HG03342 (cell line): Measurements from ENCODE around the gene GDF2.

Source experiments
- ATAC-seq: cut with Tn5 transposase; IDR thresholded peaks from one replicate; pipeline ENCODE4 v1.9.1; 2021; ENCODE audit warnings: mild to moderate bottlenecking, moderate library complexity; ENCODE audit not compliant: unreplicated experiment

The GDF2 gene

DNA sequence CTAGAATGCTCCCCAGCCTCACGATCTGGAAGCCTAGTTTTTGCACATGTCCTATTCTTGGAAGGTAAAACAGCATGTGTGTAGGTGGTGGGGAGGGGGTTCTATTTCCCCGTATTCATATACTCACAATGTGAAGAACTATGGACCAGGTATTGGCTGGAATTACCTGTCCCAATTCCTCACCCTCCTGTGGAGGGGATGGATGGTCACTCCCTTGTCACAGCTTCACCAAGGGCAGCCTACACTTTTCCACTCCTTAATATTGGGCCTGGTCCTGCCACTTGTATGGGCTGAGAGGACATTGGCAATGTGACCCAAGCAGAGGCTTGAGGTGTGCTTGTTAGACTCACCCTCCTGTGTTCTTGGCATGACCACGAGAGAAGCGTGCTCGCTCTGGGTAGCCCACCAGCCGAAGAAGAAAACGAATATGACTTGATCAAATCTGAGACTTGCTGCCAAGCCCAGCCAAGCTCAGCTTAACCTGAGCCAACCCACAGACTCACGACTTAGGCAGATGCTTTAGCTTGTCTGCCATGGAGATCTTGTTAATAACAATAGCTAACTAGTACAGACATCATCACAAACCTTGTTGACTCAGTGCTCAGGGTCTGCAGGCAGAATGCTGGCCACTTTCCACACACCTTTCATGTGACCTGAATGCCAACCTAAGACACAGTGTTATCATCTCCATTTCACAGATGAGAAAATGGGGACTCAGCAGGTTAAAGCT lies 44.6 kb downstream of the GDF2 start:
- no peak for ATAC-seq

- no peak for ATAC-seq
Observed at GRCh38 chr10:47367646-47368045, 45.4 kb downstream of the GDF2 start.

DNA sequence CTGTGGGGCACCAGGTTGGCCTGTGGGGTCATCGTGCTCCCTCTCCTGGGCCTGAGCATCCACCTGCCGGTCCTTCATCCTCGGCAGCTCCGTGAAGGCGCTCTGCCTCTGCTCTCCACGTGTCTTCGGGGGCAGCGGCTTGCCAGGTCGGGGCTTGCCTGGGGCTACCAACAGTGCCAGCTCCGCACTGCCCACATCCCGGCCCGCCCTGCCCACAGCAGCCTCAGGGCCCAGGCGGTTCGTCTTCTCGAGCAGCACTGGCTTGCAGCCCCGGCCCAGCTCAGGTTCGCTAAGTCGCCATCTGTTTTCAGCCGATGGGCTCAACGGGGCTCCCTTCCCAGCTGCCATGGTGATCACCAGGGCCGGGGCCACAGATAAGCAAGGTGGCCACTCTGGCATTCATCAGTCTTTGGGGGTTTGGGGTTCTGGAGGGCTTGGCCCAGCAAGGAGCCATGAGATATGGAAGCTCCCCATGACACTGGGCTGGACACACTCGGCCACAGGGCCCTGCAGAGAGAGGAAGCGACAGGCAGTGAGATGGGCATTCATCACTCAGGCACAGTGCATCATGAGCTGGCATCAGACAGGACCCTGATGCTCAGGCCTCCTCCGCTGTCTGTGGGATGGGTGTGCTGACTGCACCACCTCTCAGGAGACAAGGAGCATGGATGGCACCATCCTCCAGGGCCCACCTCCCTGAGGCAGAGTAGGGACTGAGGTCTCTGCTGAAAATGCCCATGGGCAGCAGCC lies 46.4 kb downstream of the GDF2 start:
- no peak for ATAC-seq

- no peak for ATAC-seq
Observed at GRCh38 chr10:47369251-47369894, 47.1 kb downstream of the GDF2 start.

DNA sequence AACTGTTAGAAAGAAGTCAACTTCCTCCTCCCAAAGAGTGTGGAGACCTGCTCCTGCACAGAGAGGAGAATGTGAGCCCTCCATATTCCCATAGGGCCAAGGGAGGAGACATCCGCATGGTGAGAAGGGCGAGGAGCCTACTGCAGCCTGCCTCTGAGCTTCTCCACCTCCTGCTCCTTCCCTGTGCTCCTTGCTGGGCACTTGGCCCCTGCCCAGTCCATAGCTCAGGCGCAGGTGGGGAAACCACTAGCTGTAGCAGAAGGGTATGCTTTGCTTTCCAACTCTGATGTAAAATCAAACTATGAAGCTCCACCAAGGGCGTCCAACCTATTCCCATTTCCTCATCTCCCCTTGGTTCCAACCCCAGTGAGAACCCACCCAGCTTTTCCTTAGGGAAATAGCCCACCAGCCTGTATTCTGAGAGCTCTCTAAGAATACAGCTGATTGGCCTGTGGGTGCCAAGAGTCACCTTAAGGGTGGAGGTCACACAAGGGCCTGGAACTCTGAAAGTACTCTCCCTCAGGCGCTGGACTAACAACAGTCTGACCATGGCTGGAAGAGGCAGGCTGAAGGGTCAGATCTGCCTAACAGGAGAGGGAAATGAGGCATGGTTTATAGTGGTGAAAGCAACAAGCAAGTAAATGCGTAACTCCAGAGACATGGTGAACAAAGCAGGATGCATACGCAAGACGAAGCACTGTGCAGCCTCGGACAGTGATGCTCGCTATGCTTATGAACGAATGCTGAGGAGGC lies 47.9 kb downstream of the GDF2 start:
- ATAC-seq: no peak

DNA sequence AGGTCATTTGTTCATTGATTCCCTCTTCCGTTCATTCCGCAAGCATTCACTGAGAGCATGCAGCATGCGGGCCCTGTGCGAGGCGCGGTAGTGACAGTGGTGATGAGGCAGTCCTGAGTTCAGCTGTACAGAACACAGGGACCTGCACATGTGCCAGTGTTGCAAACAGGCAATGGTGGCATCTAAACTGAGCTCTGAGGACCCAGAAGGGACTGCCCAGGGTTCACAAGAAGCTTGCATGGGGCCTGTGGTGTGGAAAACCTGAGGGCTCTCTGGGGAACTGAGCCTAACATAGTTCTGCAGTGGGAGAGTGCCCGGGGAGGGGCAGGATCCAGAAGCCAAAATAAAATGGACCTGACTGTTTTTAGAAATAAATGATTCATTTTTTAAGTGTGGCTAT lies 48.6 kb downstream of the GDF2 start:
- no peak for ATAC-seq

DNA sequence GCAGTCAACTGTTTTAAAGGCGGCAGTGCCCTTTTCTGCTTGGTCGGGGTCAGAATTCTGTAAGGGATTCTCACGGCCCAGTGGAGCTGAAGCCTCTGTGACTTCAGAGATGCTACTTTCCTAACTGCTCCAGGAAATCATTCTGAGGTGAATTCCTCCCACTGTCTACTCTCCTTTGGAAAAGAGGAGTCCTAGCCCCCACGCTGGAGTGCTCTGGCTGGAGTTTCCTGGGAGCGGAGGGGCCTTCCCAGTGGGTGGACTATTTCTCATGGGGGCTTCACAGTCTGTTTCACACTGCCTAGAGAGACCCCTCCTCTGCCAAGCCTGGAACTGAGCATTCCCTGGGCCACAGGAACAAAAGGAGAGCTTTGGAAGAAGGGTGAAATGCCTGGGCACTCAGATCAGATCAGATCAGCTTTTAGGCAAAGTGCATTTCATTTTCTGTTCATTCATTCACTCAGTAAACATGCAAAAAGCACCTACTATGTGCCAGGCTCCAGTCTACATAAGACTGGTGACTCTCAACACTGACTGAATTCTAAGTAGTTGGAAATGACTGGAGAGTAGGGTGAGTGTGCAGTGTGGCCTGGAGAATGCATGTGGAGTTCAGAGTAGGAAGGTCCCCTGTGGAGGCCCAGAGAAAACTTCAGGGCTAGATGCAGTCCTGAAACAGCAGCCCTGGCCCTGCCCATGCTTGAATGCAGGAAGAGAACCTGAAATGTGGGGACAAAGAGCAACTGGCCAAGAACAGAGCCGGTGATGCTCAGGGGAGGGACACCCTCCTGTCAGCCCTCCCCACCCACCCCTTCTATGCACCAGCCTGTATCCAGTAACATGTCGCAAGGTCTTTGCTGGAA lies 49.6 kb downstream of the GDF2 start:
- ATAC-seq: no peak

DNA sequence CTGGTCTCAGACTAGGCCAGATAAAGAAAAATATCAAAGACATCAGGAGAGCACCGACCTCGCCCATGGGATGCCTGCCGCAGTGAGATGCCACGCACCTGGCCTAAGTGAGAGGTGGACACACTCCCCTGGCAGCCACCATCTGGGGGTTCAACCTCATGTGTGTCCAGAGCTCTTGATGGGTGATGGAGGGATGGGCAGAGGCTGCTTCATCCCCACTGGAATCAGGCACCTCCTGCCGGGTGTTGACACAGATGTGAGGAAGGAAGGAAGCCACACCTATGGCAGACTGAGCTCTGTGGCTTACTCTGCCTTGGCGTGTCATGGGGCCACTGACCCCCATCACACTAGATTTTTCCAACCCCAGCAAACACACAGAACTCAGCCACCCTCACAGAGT lies 50.5 kb downstream of the GDF2 start:
- no peak for ATAC-seq

DNA sequence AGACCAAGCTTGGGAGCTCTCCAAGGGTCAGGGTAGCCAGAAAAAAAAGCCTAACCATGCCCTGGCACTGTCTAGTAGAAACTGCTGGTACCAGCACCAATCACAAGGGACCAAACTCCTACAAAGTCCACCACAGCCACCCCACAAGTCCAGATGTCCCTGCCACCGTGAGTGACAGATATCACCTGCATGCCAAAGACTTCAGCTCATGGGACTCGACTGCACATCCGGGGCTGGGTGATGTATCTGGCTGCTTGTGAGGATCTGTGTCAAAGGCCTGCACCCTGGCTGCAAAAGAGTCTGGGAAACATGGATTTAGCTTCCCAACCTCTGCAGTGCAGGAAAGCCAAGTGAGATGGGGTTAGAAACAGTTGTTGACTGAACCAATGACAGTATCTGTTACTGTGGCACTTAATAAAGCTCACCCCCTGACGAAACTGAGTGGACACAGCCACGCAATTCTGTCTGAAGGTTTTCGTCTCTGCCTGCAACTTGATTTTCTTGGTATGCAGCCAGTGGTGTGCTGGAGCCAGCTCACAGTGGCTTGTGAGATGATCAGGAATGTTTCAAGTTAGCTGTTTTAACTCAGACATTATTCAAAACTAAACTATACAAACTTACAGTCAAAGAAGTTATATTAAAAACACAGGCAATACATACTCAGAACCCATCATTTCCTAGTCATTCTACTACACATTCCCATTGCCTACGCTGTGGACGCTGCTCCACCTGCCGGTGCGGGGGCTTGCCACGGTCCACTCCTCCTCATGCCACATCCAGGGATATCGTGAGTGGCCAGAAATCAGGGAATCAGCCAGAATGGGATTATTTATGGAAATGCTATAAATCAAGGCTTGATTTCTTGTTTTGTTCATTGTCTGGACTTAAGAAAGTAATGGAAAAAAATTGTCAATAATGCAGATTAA lies 52.6 kb downstream of the GDF2 start:
- ATAC-seq: no peak

GRCh38 chr10:47376522-47377220 lies 54.4 kb downstream of the GDF2 start:
- ATAC-seq: no peak
